ENCODE data around the gene MLX. TPM values are rescaled to one million over a fixed set of nuclear protein-coding genes. Genes with fewer than 3 reads are reported as not detected.

MLX gene
- total RNA-seq, 1 experiment from 2014 or later, result 33.7 TPM

- BruUV-seq (replicated peaks), result no TSS peak
- H3K27ac ChIP-seq (ENCODE audit: low read depth, low read length, poor library complexity, severe bottlenecking), result no peak overlapping the region
- TF ChIP-seq CTCF (conservative IDR thresholded peaks at IDR 0.05; ENCODE audit: low read depth, low read length), result no peak
- no peak for TF ChIP-seq EZH2 (IDR thresholded peaks at IDR 0.05; ENCODE audit: borderline replicate concordance, low read depth, low read length, poor library complexity, severe bottlenecking)
- no peak overlapping the region for H3K4me3 ChIP-seq (ENCODE audit: low read depth, low read length, poor library complexity, severe bottlenecking)
- CTCF ChIA-PET, result no interaction called here
- intact Hi-C loops (cut with micrococcal nuclease; ENCODE audit: unreplicated experiment), result no loop called here
- no peaks in the 10 kb centered on the region for H3K9me3 ChIP-seq (ENCODE audit: low read depth, low read length, poor library complexity, severe bottlenecking)
- H3K36me3 ChIP-seq (ENCODE audit: insufficient read depth, low read length, poor library complexity, severe bottlenecking), result peaks cover 8% of the 10 kb centered on the region
- no peak for DNase-seq (ENCODE audit: low spot score)
- POLR2A ChIA-PET (ENCODE audit: low non-redundant PET), result no interaction called here
- no peaks in the 10 kb centered on the region for H3K4me1 ChIP-seq (ENCODE audit: insufficient read depth, low read length, poor library complexity, severe bottlenecking)
- H3K27me3 ChIP-seq (replicated peaks; ENCODE audit: insufficient read depth, low read depth, low read length, poor library complexity), result no peaks in the 10 kb centered on the region
Observed at GRCh38 chr17:42584880-42585279, 18.0 kb downstream of the MLX start.

- BruUV-seq (replicated peaks), result no TSS peak
Observed at GRCh38 chr17:42585353-42585752, 18.5 kb downstream of the MLX start.

GRCh38 chr17:42586514-42587230, 19.8 kb downstream of the MLX start:
- Histone ChIP-seq H3K27me3 (replicated peaks; ENCODE audit: insufficient read depth, low read depth, low read length, poor library complexity) (no peaks in the 10 kb centered on the region), H3K9me3 (ENCODE audit: low read depth, low read length, poor library complexity, severe bottlenecking) (no peaks in the 10 kb centered on the region), H3K4me3 (ENCODE audit: low read depth, low read length, poor library complexity, severe bottlenecking) (no peak overlapping the region), H3K36me3 (ENCODE audit: insufficient read depth, low read length, poor library complexity, severe bottlenecking) (peaks cover 8% of the 10 kb centered on the region), H3K27ac (ENCODE audit: low read depth, low read length, poor library complexity, severe bottlenecking) (no peak overlapping the region), H3K4me1 (ENCODE audit: insufficient read depth, low read length, poor library complexity, severe bottlenecking) (no peaks in the 10 kb centered on the region)
- no peak for TF ChIP-seq EZH2 (IDR thresholded peaks at IDR 0.05; ENCODE audit: borderline replicate concordance, low read depth, low read length, poor library complexity, severe bottlenecking)
- TF ChIP-seq CTCF (conservative IDR thresholded peaks at IDR 0.05; ENCODE audit: low read depth, low read length), result no peak
- intact Hi-C loops (cut with micrococcal nuclease; ENCODE audit: unreplicated experiment), result no loop called here
- no TSS peak for BruUV-seq (replicated peaks)
- POLR2A ChIA-PET (ENCODE audit: low non-redundant PET), result no interaction called here
- CTCF ChIA-PET, result no interaction called here
- no peak for DNase-seq (ENCODE audit: low spot score)

More at GRCh38 chr17:42585353-42585752, 18.5 kb downstream of the MLX start:
- Histone ChIP-seq H3K4me3 (ENCODE audit: low read depth, low read length, poor library complexity, severe bottlenecking) (no peak overlapping the region), H3K27me3 (replicated peaks; ENCODE audit: insufficient read depth, low read depth, low read length, poor library complexity) (no peaks in the 10 kb centered on the region), H3K27ac (ENCODE audit: low read depth, low read length, poor library complexity, severe bottlenecking) (no peak overlapping the region), H3K36me3 (ENCODE audit: insufficient read depth, low read length, poor library complexity, severe bottlenecking) (peaks cover 8% of the 10 kb centered on the region), H3K4me1 (ENCODE audit: insufficient read depth, low read length, poor library complexity, severe bottlenecking) (no peaks in the 10 kb centered on the region), H3K9me3 (ENCODE audit: low read depth, low read length, poor library complexity, severe bottlenecking) (no peaks in the 10 kb centered on the region)
- ChIA-PET POLR2A (ENCODE audit: low non-redundant PET) (no interaction called here), CTCF (no interaction called here)
- no peak for TF ChIP-seq CTCF (conservative IDR thresholded peaks at IDR 0.05; ENCODE audit: low read depth, low read length)
- TF ChIP-seq EZH2 (IDR thresholded peaks at IDR 0.05; ENCODE audit: borderline replicate concordance, low read depth, low read length, poor library complexity, severe bottlenecking), result no peak
- no peak for DNase-seq (ENCODE audit: low spot score)
- intact Hi-C loops (cut with micrococcal nuclease; ENCODE audit: unreplicated experiment), result no loop called here
